Left forelimb (tissue), 1 donor: ENCODE results near the gene VTN.

Experiments
- DNase-seq: peaks from one replicate; pipeline ENCODE4 v3.0.0-alpha.2; 2018; ENCODE audit warnings: low spot score

Gene VTN

DNA sequence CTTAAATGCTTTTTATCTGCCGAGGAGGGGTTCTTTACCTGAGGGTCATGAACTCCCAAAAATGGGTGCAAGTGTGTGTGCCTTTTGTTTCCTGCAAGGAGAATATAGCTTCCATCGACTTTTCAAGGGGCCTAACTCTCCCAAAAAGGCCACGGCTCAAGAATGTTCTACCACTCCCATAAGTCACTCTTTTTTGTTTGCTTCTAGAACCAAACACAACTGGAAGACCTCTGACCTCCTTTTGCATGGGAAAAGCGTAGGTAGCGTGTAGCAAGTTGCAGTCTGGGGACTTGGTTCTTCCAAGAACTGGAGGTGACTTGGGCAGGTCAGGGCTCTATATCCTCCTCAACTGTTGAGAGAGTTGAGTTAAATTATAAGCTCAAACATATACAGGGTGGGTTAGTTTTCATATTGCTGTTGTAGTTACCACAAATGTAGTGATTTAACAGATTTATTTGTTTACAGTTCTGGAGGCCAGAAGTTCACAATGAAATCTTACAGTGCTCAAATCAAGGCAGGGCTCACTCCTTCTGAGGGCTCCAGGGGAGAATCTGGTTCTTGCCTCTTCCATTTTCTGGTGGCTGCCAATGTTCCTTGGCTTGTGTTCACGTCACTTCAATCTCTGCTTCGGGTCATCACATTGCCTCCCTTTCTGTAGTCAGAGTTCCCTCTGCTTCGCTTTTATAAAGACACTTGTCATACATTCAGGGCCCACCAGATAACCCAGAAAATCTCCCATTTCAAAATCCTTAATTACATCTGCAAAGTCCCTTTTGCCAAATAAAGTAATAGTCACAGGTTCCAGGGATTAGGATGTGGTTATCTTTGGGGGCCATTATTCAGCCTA is 49.7 kb downstream of the VTN start:
- no peak for DNase-seq

DNA sequence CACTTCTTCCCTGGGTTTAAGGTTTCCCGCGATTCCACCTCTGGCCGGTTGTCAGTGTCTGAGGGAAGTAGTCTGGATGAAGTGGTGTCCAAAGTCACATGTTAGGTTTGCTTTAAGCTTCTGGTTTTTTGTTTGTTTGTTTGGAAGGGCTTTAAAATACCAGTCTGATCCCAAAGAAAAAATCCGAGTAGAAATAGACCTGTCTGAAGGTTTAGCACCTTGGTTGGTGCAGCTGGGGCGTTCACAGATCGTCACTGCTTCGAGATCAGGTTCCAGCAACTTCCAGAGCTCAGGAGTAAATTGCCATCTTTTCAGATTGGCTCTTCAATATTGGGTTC is 50.5 kb downstream of the VTN start:
- no peak for DNase-seq

DNA sequence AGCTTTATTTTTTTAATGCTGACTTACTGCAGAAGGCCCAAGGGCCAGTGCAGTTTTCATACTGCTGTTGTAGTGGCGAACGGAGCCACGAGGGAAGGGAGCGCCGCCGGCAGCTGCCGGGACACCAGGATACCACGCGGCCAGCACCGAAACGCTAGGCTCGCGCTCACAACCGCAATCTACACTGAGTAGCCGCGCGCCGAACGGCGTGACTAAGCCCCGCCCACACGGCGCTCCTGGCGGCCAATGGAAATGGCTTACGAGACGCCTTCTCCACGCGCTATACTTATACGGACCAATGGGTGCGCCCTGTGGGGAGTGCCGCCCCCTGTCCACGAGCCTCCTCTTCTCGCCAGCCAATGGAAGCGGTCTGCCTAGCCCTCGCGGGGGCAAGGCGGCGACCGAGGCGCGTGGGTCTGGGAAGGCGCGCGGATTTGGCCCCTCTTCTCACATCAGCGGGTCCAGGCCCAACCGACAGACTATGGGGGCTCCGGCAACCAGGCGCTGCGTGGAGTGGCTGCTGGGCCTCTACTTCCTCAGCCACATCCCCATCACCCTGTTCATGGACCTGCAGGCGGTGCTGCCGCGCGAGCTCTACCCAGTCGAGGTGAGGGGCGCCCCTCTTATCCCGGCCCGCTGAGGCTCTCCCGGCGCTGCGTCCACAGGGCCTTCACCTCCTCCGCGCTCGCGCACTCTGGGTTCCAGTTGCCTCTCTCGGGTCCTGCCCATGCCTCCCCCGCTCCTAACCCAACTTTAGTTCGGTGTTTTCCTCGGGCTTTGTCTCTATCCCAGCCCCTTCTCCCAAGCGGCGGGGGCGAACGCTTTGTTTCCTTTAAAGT is 51.1 kb downstream of the VTN start, which contains the start of gene TMEM97:
TSS of gene TMEM97 (plus strand) at position 442 of the 839 bp plus-strand sequence. CDS start at position 482, 40 bp downstream.
- DNase-seq = peak; percentile 96

DNA sequence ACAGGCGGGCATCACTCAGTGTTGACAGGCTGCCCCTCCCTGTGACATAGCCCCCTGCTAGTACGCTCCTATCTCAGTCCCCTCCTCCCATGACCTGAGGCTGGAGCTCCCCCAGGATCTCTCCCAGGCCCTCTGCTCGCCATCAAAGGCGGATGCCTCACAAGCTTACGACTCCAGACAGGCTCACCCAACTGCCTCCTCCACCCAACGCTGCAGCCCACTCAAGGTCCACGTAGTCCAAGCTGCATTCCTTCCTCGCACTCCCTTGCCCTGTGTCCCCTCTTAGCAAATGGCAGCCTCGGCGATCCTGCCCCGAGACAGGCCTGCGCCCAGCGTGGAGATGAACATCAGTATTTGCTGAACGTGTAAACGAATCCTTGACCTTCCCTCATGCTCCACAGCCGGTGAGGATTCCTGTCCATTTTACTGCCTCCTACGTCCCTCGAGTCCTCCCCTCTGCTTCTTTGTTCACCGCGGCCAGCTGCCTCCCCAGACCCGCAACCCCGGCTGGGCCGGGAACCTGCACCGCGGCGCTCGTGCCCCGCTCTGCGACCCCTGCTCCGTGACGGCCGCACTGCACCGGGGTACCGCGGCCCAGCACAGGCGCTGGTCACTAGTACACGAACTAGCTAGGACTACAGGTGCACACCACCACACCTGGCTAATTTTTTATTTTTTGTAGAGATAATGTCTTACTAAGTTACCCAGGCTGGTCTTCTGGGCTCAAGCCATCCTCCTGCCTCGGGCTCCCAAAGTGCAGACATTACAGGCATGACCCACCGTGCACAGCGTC is 51.9 kb downstream of the VTN start:
- no peak for DNase-seq
